Measurements from ENCODE around the gene CLMN.

- TF ChIP-seq CTCF (IDR thresholded peaks at IDR 0.05) (no peak), EZH2phosphoT487 (IDR thresholded peaks at IDR 0.05) (no peak)
These were observed 18.1 kb downstream of the CLMN start for GRCh38 chr14:95301527-95302187.

Data from neural progenitor cell (in vitro differentiated cells).